Psoas muscle (tissue), 8 donors: Measurements from ENCODE around the gene DFFA. TPM values are rescaled to one million over a fixed set of nuclear protein-coding genes. Genes with fewer than 3 reads are reported as not detected.

Experiments used
- ATAC-seq, 4 donors: fragments of 200-7000 bp; cut with Tn5 transposase; one replicate each; pipeline ENCODE4 v1.9.1; 2020; ENCODE audit warnings: moderate library complexity in 3 of 4, mild to moderate bottlenecking in 2 of 4
- DNase-seq, 2 donors: peaks; one replicate each; pipeline ENCODE4 v3.0.0-alpha.2; 2020
- H3K27ac ChIP-seq: fragments of 200-600 bp; one replicate; pipeline ENCODE4 v1.8.0; 2022
- H3K27me3 ChIP-seq, 3 donors: fragments of 200-600 bp in 1 of 3; one replicate each; pipeline versions ENCODE4 v1.6.1 to v1.8.0; 2013 to 2022; ENCODE audit warnings: low read length in 2 of 3, mild to moderate bottlenecking in 2 of 3, moderate library complexity in 1 of 3; ENCODE audit not compliant: insufficient read depth in 3 of 3
- H3K36me3 ChIP-seq, 2 donors: fragments of 200-600 bp in 1 of 2; one replicate each; pipeline versions ENCODE4 v1.6.1 to v1.8.0; 2013 to 2022; ENCODE audit warnings: low read depth in 1 of 2, mild to moderate bottlenecking in 1 of 2, moderate library complexity in 1 of 2; ENCODE audit not compliant: insufficient read depth in 1 of 2
- H3K4me1 ChIP-seq: fragments of 200-600 bp; one replicate; pipeline ENCODE4 v1.8.0; 2022
- H3K4me3 ChIP-seq: fragments of 200-600 bp; one replicate; pipeline ENCODE4 v1.8.0; 2022; ENCODE audit warnings: mild to moderate bottlenecking
- H3K9me3 ChIP-seq: fragments of 200-600 bp; one replicate; pipeline ENCODE4 v1.8.0; 2022
- WGBS, 3 donors: extraction: QIAGEN DNeasy Blood & Tissue Kit; methylation state at CpG; one replicate each; pipeline versions ENCODE4 v1.1.6 to v1.1.7; 2013; 5-methylcytosine and 5-hydroxymethylcytosine counted together
- intact Hi-C, 2 donors: fragments of 100-400 bp; cut with DNase I; formaldehyde crosslinking; loops; one replicate each; pipeline versions ENCODE4 v1.11.0 to v1.14.2; 2022
- polyA plus RNA-seq, 3 donors: library from polyadenylated mRNA; stranded (reverse); fragments of 200-250 nt; gene quantifications; one replicate each; pipeline ENCODE4 v1.2.3, GENCODE V29; 2013
- total RNA-seq, 4 donors: library from RNA; stranded (reverse); fragmentation: NEBNext Ultra II Directional in 2 of 4; extraction: Animal tissue kit (Norgen Biotek cat#: 25700) in 2 of 4; gene quantifications; one replicate each; pipeline versions ENCODE4 v1.2.1 to v1.2.4, GENCODE V29; 2021 to 2023
- TF ChIP-seq, protein P1 (sequence below): fragments of 200-600 bp; IDR thresholded peaks from one replicate; pipeline ENCODE4 v1.8.0; 2022; ENCODE audit warnings: antibody characterized with exemption
- donor health status: healthy with polysubstance abuse.
- donor health status: DM: no; HTN: no; CAD: no; lungs with moderate emphysema.
- donor health status: Bipolar disorder and iron deficiency.
- donor health status: healthy.
- donor health status: DM: yes; HTN: yes; CAD: no.
- donor health status: DM: no; HTN: no; CAD: no.
- donor health status: DM: no; HTN: no; CAD: no.
- donor health status: DM: yes; HTN: yes; CAD: no.

DFFA gene
- total and polyA plus RNA-seq, 7 donors: 11.5 to 26.8 (median 20.9) TPM

DNA sequence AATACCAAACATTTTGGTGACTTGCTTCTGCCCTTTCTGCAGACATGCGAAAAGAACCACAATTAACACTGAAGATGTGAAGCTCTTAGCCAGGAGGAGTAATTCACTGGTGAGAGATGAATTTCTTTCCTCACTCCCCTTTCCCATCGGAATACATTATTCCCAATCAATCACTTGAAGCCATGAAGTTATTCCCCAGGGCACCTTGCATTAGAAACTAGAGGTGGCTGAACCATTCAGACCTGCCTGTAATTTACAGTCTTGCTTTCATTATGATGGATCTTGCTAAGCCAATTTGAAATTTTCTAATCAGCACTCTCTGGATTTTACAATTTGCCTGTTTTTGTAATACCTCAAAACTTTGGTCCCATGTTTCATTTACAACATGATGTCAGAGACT lies 32.0 kb downstream of the DFFA start:
- Histone ChIP-seq H3K4me3 (no peak overlapping the region), H3K36me3 (peaks cover 0 to 19% of the 10 kb centered on the region in 2 donors), H3K9me3 (no peaks in the 10 kb centered on the region), H3K27me3 (no peaks in the 10 kb centered on the region), H3K4me1 (no peaks in the 10 kb centered on the region), H3K27ac (no peak overlapping the region)
- ATAC-seq (no peak), DNase-seq (no peak)
- TF ChIP-seq, protein P1, sequence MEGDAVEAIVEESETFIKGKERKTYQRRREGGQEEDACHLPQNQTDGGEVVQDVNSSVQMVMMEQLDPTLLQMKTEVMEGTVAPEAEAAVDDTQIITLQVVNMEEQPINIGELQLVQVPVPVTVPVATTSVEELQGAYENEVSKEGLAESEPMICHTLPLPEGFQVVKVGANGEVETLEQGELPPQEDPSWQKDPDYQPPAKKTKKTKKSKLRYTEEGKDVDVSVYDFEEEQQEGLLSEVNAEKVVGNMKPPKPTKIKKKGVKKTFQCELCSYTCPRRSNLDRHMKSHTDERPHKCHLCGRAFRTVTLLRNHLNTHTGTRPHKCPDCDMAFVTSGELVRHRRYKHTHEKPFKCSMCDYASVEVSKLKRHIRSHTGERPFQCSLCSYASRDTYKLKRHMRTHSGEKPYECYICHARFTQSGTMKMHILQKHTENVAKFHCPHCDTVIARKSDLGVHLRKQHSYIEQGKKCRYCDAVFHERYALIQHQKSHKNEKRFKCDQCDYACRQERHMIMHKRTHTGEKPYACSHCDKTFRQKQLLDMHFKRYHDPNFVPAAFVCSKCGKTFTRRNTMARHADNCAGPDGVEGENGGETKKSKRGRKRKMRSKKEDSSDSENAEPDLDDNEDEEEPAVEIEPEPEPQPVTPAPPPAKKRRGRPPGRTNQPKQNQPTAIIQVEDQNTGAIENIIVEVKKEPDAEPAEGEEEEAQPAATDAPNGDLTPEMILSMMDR: no peak
- intact Hi-C loops: no loop called here
- WGBS, 3 donors: 92 to 97% (median 96%) methylated on average over 2 of the region's 2 CpGs

- Histone ChIP-seq H3K4me1 (no peaks in the 10 kb centered on the region), H3K9me3 (no peaks in the 10 kb centered on the region), H3K36me3 (peaks cover 0 to 23% of the 10 kb centered on the region in 2 donors), H3K27ac (no peak overlapping the region), H3K27me3 (no peaks in the 10 kb centered on the region), H3K4me3 (no peak overlapping the region)
- intact Hi-C loops: no loop called here
- DNase-seq (no peak), ATAC-seq (no peak)
- TF ChIP-seq, protein P1: no peak
- 84 to 88% (median 87%) methylated on average over 7 of the region's 7 CpGs for WGBS, 3 donors
Measured at GRCh38 chr1:10438677-10439163, 33.6 kb downstream of the DFFA start.

GRCh38 chr1:10437052-10437451 lies 35.3 kb downstream of the DFFA start:
- DNase-seq (no peak), ATAC-seq (no peak)
- intact Hi-C loops: no loop called here
- TF ChIP-seq, protein P1: no peak
- Histone ChIP-seq H3K27ac (no peak overlapping the region), H3K36me3 (peaks cover 0 to 20% of the 10 kb centered on the region in 2 donors), H3K27me3 (no peaks in the 10 kb centered on the region), H3K4me3 (no peak overlapping the region), H3K4me1 (no peaks in the 10 kb centered on the region), H3K9me3 (no peaks in the 10 kb centered on the region)
- 93 to 97% (median 96%) methylated on average over 1 of the region's 1 CpG for WGBS, 3 donors

- H3K9me3 ChIP-seq: no peaks in the 10 kb centered on the region
- peaks cover 0 to 12% of the 10 kb centered on the region in 2 donors for H3K36me3 ChIP-seq
- H3K27ac ChIP-seq: no peak overlapping the region
- H3K4me1 ChIP-seq: peaks cover 10% of the 10 kb centered on the region
- 87 to 94% (median 89%) methylated on average over 5 of the region's 5 CpGs for WGBS, 3 donors
- H3K4me3 ChIP-seq: no peak overlapping the region
- ATAC-seq: no peak
- DNase-seq: no peak
- intact Hi-C loops: no loop called here
- H3K27me3 ChIP-seq: no peaks in the 10 kb centered on the region
- TF ChIP-seq, protein P1: no peak
Measured at GRCh38 chr1:10434590-10434989, 37.7 kb downstream of the DFFA start.

DNA sequence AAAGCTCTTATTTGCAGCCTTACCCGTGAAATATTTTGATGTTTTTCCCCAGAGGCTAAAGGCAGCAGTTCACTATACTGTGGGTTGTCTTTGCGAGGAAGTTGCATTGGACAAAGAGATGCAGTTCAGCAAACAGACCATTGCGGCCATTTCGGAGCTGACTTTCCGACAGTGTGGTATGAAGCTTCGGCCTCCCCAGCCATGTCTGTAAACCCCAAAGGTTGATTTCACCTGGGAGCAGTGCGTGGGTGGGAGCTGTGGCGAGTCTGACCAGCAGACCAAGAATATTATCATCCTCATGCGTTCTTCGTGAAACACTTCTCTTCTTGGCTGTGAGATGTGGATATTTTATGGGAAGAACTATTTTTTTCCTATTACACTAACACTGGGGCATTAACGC lies 38.5 kb downstream of the DFFA start:
- peaks cover 0 to 12% of the 10 kb centered on the region in 2 donors for H3K36me3 ChIP-seq
- DNase-seq: no peak
- ATAC-seq: no peak
- TF ChIP-seq, protein P1: no peak
- H3K4me1 ChIP-seq: peaks cover 10% of the 10 kb centered on the region
- intact Hi-C loops: no loop called here
- no peaks in the 10 kb centered on the region for H3K9me3 ChIP-seq
- no peak overlapping the region for H3K27ac ChIP-seq
- H3K4me3 ChIP-seq: no peak overlapping the region
- 85 to 88% (median 88%) methylated on average over 11 of the region's 11 CpGs for WGBS, 3 donors
- no peaks in the 10 kb centered on the region for H3K27me3 ChIP-seq
